Caco-2 (cell line): ENCODE measurements around the gene CCL8. TPM values are rescaled to one million over a fixed set of nuclear protein-coding genes. Genes with fewer than 3 reads are reported as not detected.

Experiments
- BruUV-seq: library from RNA; stranded (reverse); fragments of 400-500 nt; replicated peaks from 2 replicates; lab custom pipeline; 2021; lab: Mats Ljungman, UMichigan
- CTCF ChIA-PET: fragments of 300-600 bp; sonication (Branson Sonifier 250); formaldehyde crosslinking; loops from one replicate; lab custom pipeline; 2022; ENCODE audit warnings: antibody characterized with exemption; lab: Charles Lee
- POLR2A ChIA-PET: fragments of 300-600 bp; sonication (Branson Sonifier 250); formaldehyde crosslinking; loops from one replicate; lab custom pipeline; 2022; ENCODE audit warnings: antibody characterized with exemption; lab: Charles Lee
- DNase-seq, 2 experiments: peaks; one replicate each; pipeline versions ENCODE4 v3.0.0 to v3.0.0-alpha.2; 2020 to 2022
- H3K27me3 ChIP-seq: replicated peaks from 2 replicates; pipeline ENCODE4 v1.6.0; 2011; ENCODE audit warnings: low read length; ENCODE audit not compliant: control insufficient read depth, insufficient read depth
- H3K36me3 ChIP-seq: 2 replicates; pipeline ENCODE4 v1.5.1; 2011; ENCODE audit warnings: low read length; ENCODE audit not compliant: control insufficient read depth, insufficient read depth
- H3K4me1 ChIP-seq: fragments of 250-450 bp; sonication (Bioruptor Pico); 2 replicates; pipeline ENCODE4 v1.5.1; 2020; ENCODE audit warnings: mild to moderate bottlenecking
- H3K4me3 ChIP-seq: 2 replicates; pipeline ENCODE4 v1.5.1; 2011; ENCODE audit warnings: low read depth, mild to moderate bottlenecking, control low read depth, low read length
- H3K9me3 ChIP-seq: fragments of 250-450 bp; sonication (Bioruptor Pico); 2 replicates; pipeline ENCODE4 v1.5.1; 2020; ENCODE audit warnings: mild to moderate bottlenecking, moderate library complexity
- H3K27ac Mint-ChIP-seq: one replicate; pipeline ENCODE4 v1.8.0; 2022; ENCODE audit warnings: mixed read lengths; ENCODE audit not compliant: unreplicated experiment
- H3K27me3 Mint-ChIP-seq: one replicate; pipeline ENCODE4 v1.8.0; 2022; ENCODE audit warnings: mixed read lengths; ENCODE audit not compliant: insufficient read depth, unreplicated experiment
- H3K36me3 Mint-ChIP-seq: one replicate; pipeline ENCODE4 v1.8.0; 2022; ENCODE audit warnings: mild to moderate bottlenecking, mixed read lengths; ENCODE audit not compliant: insufficient read depth, unreplicated experiment
- H3K4me1 Mint-ChIP-seq: one replicate; pipeline ENCODE4 v1.8.0; 2022; ENCODE audit warnings: low read depth, mixed read lengths; ENCODE audit not compliant: unreplicated experiment
- H3K4me3 Mint-ChIP-seq: one replicate; pipeline ENCODE4 v1.8.0; 2022; ENCODE audit warnings: mild to moderate bottlenecking, moderate library complexity, mixed read lengths; ENCODE audit not compliant: unreplicated experiment
- H3K9me3 Mint-ChIP-seq: one replicate; pipeline ENCODE4 v1.8.0; 2022; ENCODE audit warnings: mixed read lengths; ENCODE audit not compliant: unreplicated experiment
- intact Hi-C: fragments of 100-400 bp; cut with micrococcal nuclease; formaldehyde crosslinking; loops from one replicate; pipeline ENCODE4 v1.10.0; 2022; ENCODE audit not compliant: unreplicated experiment
- total RNA-seq: library from RNA; stranded (reverse); gene quantifications from 2 replicates; pipeline ENCODE4 v1.2.3, GENCODE V29; 2022
- TF ChIP-seq, protein P1 (sequence below), 2 experiments: fragments of 200-600 bp in 1 of 2; IDR thresholded peaks; 1 replicate in 1 of 2; 2 replicates in 1 of 2; pipeline versions ENCODE4 v1.5.1 to v1.8.0; 2011 to 2022; ENCODE audit warnings: antibody characterized with exemption in 1 of 2, control low read depth in 1 of 2, inconsistent platforms in 1 of 2, low read depth in 1 of 2, low read length in 1 of 2, mild to moderate bottlenecking in 1 of 2, moderate library complexity in 1 of 2; ENCODE audit not compliant: insufficient read depth in 1 of 2, severe bottlenecking in 1 of 2, unreplicated experiment in 1 of 2

CCL8 gene
- total RNA-seq, 1 experiment from 2014 or later, result not detected

DNA sequence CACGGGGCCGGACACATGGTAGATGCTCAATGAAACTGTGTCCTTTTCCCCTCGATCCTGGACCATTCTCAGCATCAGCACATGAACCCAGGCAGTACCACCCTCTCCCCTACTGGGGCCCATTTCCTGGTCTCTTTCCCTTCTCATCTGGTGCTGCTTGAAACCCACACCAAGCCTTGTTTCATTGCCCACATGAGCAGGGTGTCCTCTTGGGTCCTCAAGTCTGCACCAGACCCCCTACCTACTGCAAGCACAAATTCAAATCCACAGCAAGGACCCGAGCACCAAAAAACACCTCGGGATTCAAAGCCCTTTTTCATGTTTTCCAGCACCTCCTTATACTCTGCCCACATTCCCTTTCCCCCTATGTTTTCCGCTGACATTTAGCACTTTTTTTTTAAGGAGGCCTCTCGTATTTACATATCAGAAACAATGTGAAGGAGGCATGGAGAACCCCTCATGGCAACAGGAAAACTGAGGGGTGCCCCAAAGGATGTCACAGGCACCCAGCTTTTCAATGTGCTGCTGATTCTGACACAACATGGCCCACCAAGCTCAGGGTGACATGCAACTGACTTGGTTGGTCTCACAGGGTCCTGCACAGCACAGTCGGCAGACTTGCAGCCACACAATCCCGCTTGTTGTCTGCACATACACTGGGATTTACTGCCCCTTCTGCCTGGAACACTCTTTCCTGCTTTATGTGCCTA is 48.4 kb downstream of the CCL8 start:
- Mint-ChIP-seq H3K27ac (no peak overlapping the region), H3K4me1 (peaks cover 6% of the 10 kb centered on the region), H3K9me3 (no peaks in the 10 kb centered on the region), H3K4me3 (no peak overlapping the region), H3K27me3 (peaks cover 14% of the 10 kb centered on the region), H3K36me3 (no peaks in the 10 kb centered on the region)
- H3K9me3 ChIP-seq, result no peaks in the 10 kb centered on the region
- H3K27me3 ChIP-seq, result no peaks in the 10 kb centered on the region
- DNase-seq, result no peak
- TF ChIP-seq, protein P1, sequence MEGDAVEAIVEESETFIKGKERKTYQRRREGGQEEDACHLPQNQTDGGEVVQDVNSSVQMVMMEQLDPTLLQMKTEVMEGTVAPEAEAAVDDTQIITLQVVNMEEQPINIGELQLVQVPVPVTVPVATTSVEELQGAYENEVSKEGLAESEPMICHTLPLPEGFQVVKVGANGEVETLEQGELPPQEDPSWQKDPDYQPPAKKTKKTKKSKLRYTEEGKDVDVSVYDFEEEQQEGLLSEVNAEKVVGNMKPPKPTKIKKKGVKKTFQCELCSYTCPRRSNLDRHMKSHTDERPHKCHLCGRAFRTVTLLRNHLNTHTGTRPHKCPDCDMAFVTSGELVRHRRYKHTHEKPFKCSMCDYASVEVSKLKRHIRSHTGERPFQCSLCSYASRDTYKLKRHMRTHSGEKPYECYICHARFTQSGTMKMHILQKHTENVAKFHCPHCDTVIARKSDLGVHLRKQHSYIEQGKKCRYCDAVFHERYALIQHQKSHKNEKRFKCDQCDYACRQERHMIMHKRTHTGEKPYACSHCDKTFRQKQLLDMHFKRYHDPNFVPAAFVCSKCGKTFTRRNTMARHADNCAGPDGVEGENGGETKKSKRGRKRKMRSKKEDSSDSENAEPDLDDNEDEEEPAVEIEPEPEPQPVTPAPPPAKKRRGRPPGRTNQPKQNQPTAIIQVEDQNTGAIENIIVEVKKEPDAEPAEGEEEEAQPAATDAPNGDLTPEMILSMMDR (IDR thresholded peaks at IDR 0.05; ENCODE audit: insufficient read depth in 1 of 2, low read depth in 1 of 2, low read length in 1 of 2, severe bottlenecking in 1 of 2, unreplicated experiment in 1 of 2), result no peak
- BruUV-seq, result no TSS peak
- POLR2A ChIA-PET, result no interaction called here
- intact Hi-C loops, result no loop called here
- H3K36me3 ChIP-seq, result no peaks in the 10 kb centered on the region
- H3K4me1 ChIP-seq, result peaks cover 9% of the 10 kb centered on the region; the same call in 1 of the 2 replicates
- CTCF ChIA-PET, result interaction anchor here (1.3 kb wide), 1 partner anchor 10 kb away, joined by 3 read pairs; no protein-coding TSS in a partner anchor
- no peak overlapping the region for H3K4me3 ChIP-seq

DNA sequence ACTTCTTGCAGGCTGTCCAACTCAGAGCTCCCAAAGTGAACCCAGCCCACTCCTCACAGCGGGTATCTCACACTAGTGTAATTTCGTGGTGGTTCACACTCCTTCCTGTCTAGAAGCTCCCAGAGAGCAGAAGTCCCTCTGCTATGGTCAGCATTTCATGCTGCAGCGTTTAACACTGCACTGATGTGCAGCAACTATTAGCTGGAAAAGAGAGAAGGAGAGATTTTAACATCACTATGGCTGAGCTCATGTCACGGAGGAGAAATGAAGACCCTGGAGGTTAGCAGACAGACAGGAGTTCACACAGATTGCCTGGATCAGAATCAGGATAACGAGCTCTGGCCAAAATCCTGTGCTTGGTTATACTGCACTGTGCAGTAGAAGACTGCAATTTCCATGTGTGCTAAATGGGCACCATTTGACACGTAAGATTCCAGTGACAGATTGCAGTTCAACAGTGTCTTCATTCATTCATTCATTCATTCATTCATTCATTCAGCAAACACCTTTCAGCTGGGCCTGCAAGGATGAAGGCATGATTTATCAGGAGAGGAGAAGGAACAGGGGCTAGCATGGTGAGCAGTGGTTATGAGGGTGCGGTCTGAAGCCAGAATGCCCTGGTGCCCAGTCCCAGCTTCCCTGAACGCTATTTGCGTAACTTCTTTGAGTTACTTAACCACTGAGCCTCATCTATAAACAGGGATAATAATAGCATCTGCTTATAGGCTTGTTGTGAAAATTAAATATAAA is 49.1 kb downstream of the CCL8 start:
- intact Hi-C loops, result no loop called here
- no peak overlapping the region for H3K4me3 Mint-ChIP-seq
- H3K27ac Mint-ChIP-seq, result no peak overlapping the region
- CTCF ChIA-PET, result interaction anchor here (1.3 kb wide), 1 partner anchor 11 kb away, joined by 3 read pairs; no protein-coding TSS in a partner anchor
- no TSS peak for BruUV-seq
- no peak for DNase-seq
- TF ChIP-seq, protein P1 (IDR thresholded peaks at IDR 0.05; ENCODE audit: insufficient read depth in 1 of 2, low read depth in 1 of 2, low read length in 1 of 2, severe bottlenecking in 1 of 2, unreplicated experiment in 1 of 2), result no peak
- Histone ChIP-seq H3K27me3 (no peaks in the 10 kb centered on the region), H3K9me3 (no peaks in the 10 kb centered on the region), H3K4me1 (peaks cover 9% of the 10 kb centered on the region; the same call in 1 of the 2 replicates), H3K36me3 (no peaks in the 10 kb centered on the region), H3K4me3 (no peak overlapping the region)
- H3K27me3 Mint-ChIP-seq, result peaks cover 14% of the 10 kb centered on the region
- POLR2A ChIA-PET, result no interaction called here
- peaks cover 6% of the 10 kb centered on the region for H3K4me1 Mint-ChIP-seq
- no peaks in the 10 kb centered on the region for H3K9me3 Mint-ChIP-seq
- H3K36me3 Mint-ChIP-seq, result no peaks in the 10 kb centered on the region

DNA sequence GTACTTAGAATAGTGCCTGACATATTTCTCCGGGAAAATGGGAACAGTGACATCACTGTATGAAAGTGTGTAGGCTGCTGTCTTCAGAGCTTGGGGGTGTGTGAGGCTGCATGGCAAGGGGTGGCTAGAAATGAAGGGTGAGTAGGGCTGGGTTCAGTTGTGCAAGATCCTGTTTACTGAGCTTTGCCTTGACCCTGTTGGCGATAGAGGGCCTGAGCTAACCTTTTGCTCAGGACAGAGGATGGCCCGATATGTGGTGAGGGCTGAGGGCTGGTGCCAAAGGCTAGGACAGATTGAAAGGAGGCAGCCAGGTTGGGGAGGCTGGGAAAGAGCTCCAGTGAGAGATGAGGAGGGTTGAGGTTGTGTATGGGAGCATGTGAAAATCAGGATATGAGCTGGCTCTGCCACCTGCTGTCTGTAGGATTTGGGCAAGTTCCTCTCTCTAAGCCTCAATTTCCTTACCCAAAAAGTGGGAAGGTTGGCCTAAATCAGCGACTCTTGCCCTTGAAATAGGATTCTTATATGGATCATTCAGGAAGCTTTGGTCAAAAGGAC is 49.8 kb downstream of the CCL8 start:
- POLR2A ChIA-PET, result no interaction called here
- no peaks in the 10 kb centered on the region for H3K27me3 ChIP-seq
- Mint-ChIP-seq H3K27me3 (peaks cover 16% of the 10 kb centered on the region), H3K27ac (no peak overlapping the region), H3K4me1 (peaks cover 6% of the 10 kb centered on the region), H3K9me3 (no peaks in the 10 kb centered on the region), H3K4me3 (no peak overlapping the region), H3K36me3 (no peaks in the 10 kb centered on the region)
- no peaks in the 10 kb centered on the region for H3K9me3 ChIP-seq
- H3K4me3 ChIP-seq, result no peak overlapping the region
- peaks cover 9% of the 10 kb centered on the region; the same call in 1 of the 2 replicates for H3K4me1 ChIP-seq
- intact Hi-C loops, result no loop called here
- TF ChIP-seq, protein P1 (IDR thresholded peaks at IDR 0.05; ENCODE audit: insufficient read depth in 1 of 2, low read depth in 1 of 2, low read length in 1 of 2, severe bottlenecking in 1 of 2, unreplicated experiment in 1 of 2), result no peak
- CTCF ChIA-PET, result interaction anchor here (1.3 kb wide), 1 partner anchor 12 kb away, joined by 3 read pairs; no protein-coding TSS in a partner anchor
- no TSS peak for BruUV-seq
- no peaks in the 10 kb centered on the region for H3K36me3 ChIP-seq
- DNase-seq, result no peak
